Measurements from ENCODE around the gene LAMB2.

LAMB2 gene

GRCh38 chr3:49171775-49172500, 39.1 kb upstream of the LAMB2 start:
- peaks cover 23 to 30% of the 10 kb centered on the region in 2 donors for H3K4me1 ChIP-seq (ENCODE audit: control insufficient read depth in 1 of 2, insufficient read depth in 2 of 2, low read length in 2 of 2)
- no peaks in the 10 kb centered on the region for H3K9me3 ChIP-seq (ENCODE audit: control insufficient read depth in 1 of 2, low read length in 2 of 2)
- H3K4me3 ChIP-seq (ENCODE audit: low read depth in 1 of 2, low read length in 2 of 2) = peak overlapping the region; percentile 87 to 96
- no peaks in the 10 kb centered on the region for H3K36me3 ChIP-seq (ENCODE audit: control insufficient read depth in 1 of 2, insufficient read depth in 2 of 2, low read length in 2 of 2)
- H3K9ac ChIP-seq (ENCODE audit: low read depth in 1 of 2, low read length in 2 of 2) = peak overlapping the region; percentile 83 to 94
- peak overlapping the region; percentile 28 for H3K27ac ChIP-seq (ENCODE audit: low read depth, low read length)
- no peaks in the 10 kb centered on the region for H3K27me3 ChIP-seq (ENCODE audit: control insufficient read depth in 1 of 2, insufficient read depth in 2 of 2, low read length in 2 of 2)

- Histone ChIP-seq H3K9ac (ENCODE audit: low read depth in 1 of 2, low read length in 2 of 2) (peak within 1 kb of the TSS; percentile 83 to 94), H3K4me3 (ENCODE audit: low read depth in 1 of 2, low read length in 2 of 2) (peak within 1 kb of the TSS; percentile 87 to 96), H3K9me3 (ENCODE audit: control insufficient read depth in 1 of 2, low read length in 2 of 2) (no peaks in the 10 kb centered on the region), H3K36me3 (ENCODE audit: control insufficient read depth in 1 of 2, insufficient read depth in 2 of 2, low read length in 2 of 2) (no peaks in the 10 kb centered on the region), H3K27me3 (ENCODE audit: control insufficient read depth in 1 of 2, insufficient read depth in 2 of 2, low read length in 2 of 2) (no peaks in the 10 kb centered on the region), H3K27ac (ENCODE audit: low read depth, low read length) (peak within 1 kb of the TSS; percentile 28), H3K4me1 (ENCODE audit: control insufficient read depth in 1 of 2, insufficient read depth in 2 of 2, low read length in 2 of 2) (peaks cover 28 to 37% of the 10 kb centered on the region in 2 donors)
Observed at GRCh38 chr3:49171119-49171774, 38.4 kb upstream of the LAMB2 start, which contains the start of gene KLHDC8B. KLHDC8B (plus strand) TSS chr3:49171598; CDS start chr3:49172770, 1,172 bp downstream.

GRCh38 chr3:49170744-49171118, 37.9 kb upstream of the LAMB2 start:
- Histone ChIP-seq H3K4me3 (ENCODE audit: low read depth in 1 of 2, low read length in 2 of 2) (peak overlapping the region; percentile 87 to 96), H3K36me3 (ENCODE audit: control insufficient read depth in 1 of 2, insufficient read depth in 2 of 2, low read length in 2 of 2) (no peaks in the 10 kb centered on the region), H3K9me3 (ENCODE audit: control insufficient read depth in 1 of 2, low read length in 2 of 2) (no peaks in the 10 kb centered on the region), H3K9ac (ENCODE audit: low read depth in 1 of 2, low read length in 2 of 2) (peak overlapping the region; percentile 83 to 94), H3K27ac (ENCODE audit: low read depth, low read length) (peak overlapping the region; percentile 28), H3K4me1 (ENCODE audit: control insufficient read depth in 1 of 2, insufficient read depth in 2 of 2, low read length in 2 of 2) (peaks cover 30 to 37% of the 10 kb centered on the region in 2 donors), H3K27me3 (ENCODE audit: control insufficient read depth in 1 of 2, insufficient read depth in 2 of 2, low read length in 2 of 2) (no peaks in the 10 kb centered on the region)

GRCh38 chr3:49166752-49167556, 34.1 kb upstream of the LAMB2 start:
- Histone ChIP-seq H3K9me3 (ENCODE audit: control insufficient read depth in 1 of 2, low read length in 2 of 2) (no peaks in the 10 kb centered on the region), H3K4me1 (ENCODE audit: control insufficient read depth in 1 of 2, insufficient read depth in 2 of 2, low read length in 2 of 2) (peaks cover 23 to 29% of the 10 kb centered on the region in 2 donors), H3K9ac (ENCODE audit: low read depth in 1 of 2, low read length in 2 of 2) (no peak overlapping the region), H3K27me3 (ENCODE audit: control insufficient read depth in 1 of 2, insufficient read depth in 2 of 2, low read length in 2 of 2) (no peaks in the 10 kb centered on the region), H3K36me3 (ENCODE audit: control insufficient read depth in 1 of 2, insufficient read depth in 2 of 2, low read length in 2 of 2) (peaks cover 16 to 18% of the 10 kb centered on the region in 2 donors), H3K27ac (ENCODE audit: low read depth, low read length) (no peak overlapping the region), H3K4me3 (ENCODE audit: low read depth in 1 of 2, low read length in 2 of 2) (peak overlapping the region; percentile 89 to 96)

GRCh38 chr3:49165771-49166751, 33.2 kb upstream of the LAMB2 start, which contains the start of gene CCDC71:
CCDC71 (minus strand) TSS chr3:49166331; CDS start chr3:49164208, 2,123 bp downstream.
- peaks cover 23 to 25% of the 10 kb centered on the region in 2 donors for H3K4me1 ChIP-seq (ENCODE audit: control insufficient read depth in 1 of 2, insufficient read depth in 2 of 2, low read length in 2 of 2)
- peak within 1 kb of the TSS; percentile 89 to 96 for H3K4me3 ChIP-seq (ENCODE audit: low read depth in 1 of 2, low read length in 2 of 2)
- no peaks in the 10 kb centered on the region for H3K9me3 ChIP-seq (ENCODE audit: control insufficient read depth in 1 of 2, low read length in 2 of 2)
- H3K9ac ChIP-seq (ENCODE audit: low read depth in 1 of 2, low read length in 2 of 2) = peak within 1 kb of the TSS; percentile 73 to 76
- peaks cover 18 to 20% of the 10 kb centered on the region in 2 donors for H3K36me3 ChIP-seq (ENCODE audit: control insufficient read depth in 1 of 2, insufficient read depth in 2 of 2, low read length in 2 of 2)
- peak within 1 kb of the TSS; percentile 43 for H3K27ac ChIP-seq (ENCODE audit: low read depth, low read length)
- H3K27me3 ChIP-seq (ENCODE audit: control insufficient read depth in 1 of 2, insufficient read depth in 2 of 2, low read length in 2 of 2) = no peaks in the 10 kb centered on the region

- Histone ChIP-seq H3K4me3 (ENCODE audit: low read depth in 1 of 2, low read length in 2 of 2) (peak overlapping the region; percentile 89 to 96), H3K27ac (ENCODE audit: low read depth, low read length) (no peak overlapping the region), H3K36me3 (ENCODE audit: control insufficient read depth in 1 of 2, insufficient read depth in 2 of 2, low read length in 2 of 2) (peaks cover 18 to 20% of the 10 kb centered on the region in 2 donors), H3K27me3 (ENCODE audit: control insufficient read depth in 1 of 2, insufficient read depth in 2 of 2, low read length in 2 of 2) (no peaks in the 10 kb centered on the region), H3K9ac (ENCODE audit: low read depth in 1 of 2, low read length in 2 of 2) (peak overlapping the region; percentile 73 to 76), H3K4me1 (ENCODE audit: control insufficient read depth in 1 of 2, insufficient read depth in 2 of 2, low read length in 2 of 2) (peaks cover 17 to 19% of the 10 kb centered on the region in 2 donors), H3K9me3 (ENCODE audit: control insufficient read depth in 1 of 2, low read length in 2 of 2) (no peaks in the 10 kb centered on the region)
Observed at GRCh38 chr3:49164983-49165720, 32.3 kb upstream of the LAMB2 start.

- peaks cover 18 to 20% of the 10 kb centered on the region in 2 donors for H3K36me3 ChIP-seq (ENCODE audit: control insufficient read depth in 1 of 2, insufficient read depth in 2 of 2, low read length in 2 of 2)
- H3K9me3 ChIP-seq (ENCODE audit: control insufficient read depth in 1 of 2, low read length in 2 of 2) = no peaks in the 10 kb centered on the region
- no peaks in the 10 kb centered on the region for H3K27me3 ChIP-seq (ENCODE audit: control insufficient read depth in 1 of 2, insufficient read depth in 2 of 2, low read length in 2 of 2)
- no peak overlapping the region for H3K27ac ChIP-seq (ENCODE audit: low read depth, low read length)
- H3K4me3 ChIP-seq (ENCODE audit: low read depth in 1 of 2, low read length in 2 of 2) = no peak overlapping the region
- H3K4me1 ChIP-seq (ENCODE audit: control insufficient read depth in 1 of 2, insufficient read depth in 2 of 2, low read length in 2 of 2) = peaks cover 17 to 19% of the 10 kb centered on the region in 2 donors
- H3K9ac ChIP-seq (ENCODE audit: low read depth in 1 of 2, low read length in 2 of 2) = no peak overlapping the region
Observed at GRCh38 chr3:49163609-49164008, 30.8 kb upstream of the LAMB2 start.

GRCh38 chr3:49162751-49163419, 30.0 kb upstream of the LAMB2 start:
- no peak overlapping the region for H3K9ac ChIP-seq (ENCODE audit: low read depth in 1 of 2, low read length in 2 of 2)
- H3K27ac ChIP-seq (ENCODE audit: low read depth, low read length) = no peak overlapping the region
- peaks cover 18 to 20% of the 10 kb centered on the region in 2 donors for H3K36me3 ChIP-seq (ENCODE audit: control insufficient read depth in 1 of 2, insufficient read depth in 2 of 2, low read length in 2 of 2)
- H3K9me3 ChIP-seq (ENCODE audit: control insufficient read depth in 1 of 2, low read length in 2 of 2) = no peaks in the 10 kb centered on the region
- no peaks in the 10 kb centered on the region for H3K27me3 ChIP-seq (ENCODE audit: control insufficient read depth in 1 of 2, insufficient read depth in 2 of 2, low read length in 2 of 2)
- peaks cover 17 to 19% of the 10 kb centered on the region in 2 donors for H3K4me1 ChIP-seq (ENCODE audit: control insufficient read depth in 1 of 2, insufficient read depth in 2 of 2, low read length in 2 of 2)
- H3K4me3 ChIP-seq (ENCODE audit: low read depth in 1 of 2, low read length in 2 of 2) = no peak overlapping the region
